RWPE2 (cell line): ENCODE measurements around the gene SAMD11.
"Not testable (repeated sequence)": the region's sequence is repeated elsewhere in the genome, so short reads cannot be mapped to it uniquely, and the experiment has no call there.

ENCODE experiments used
- ATAC-seq: fragments of 200-7000 bp; cut with Tn5 transposase; 3 replicates; pipeline ENCODE4 v1.9.1; 2021; ENCODE audit warnings: low read depth
- DNase-seq: peaks from one replicate; pipeline ENCODE4 v3.0.0-alpha.2; 2020; ENCODE audit warnings: low spot score
- H3K27ac ChIP-seq: fragments of 450-650 bp; 2 replicates; pipeline ENCODE4 v1.5.1; 2017; ENCODE audit warnings: mild to moderate bottlenecking; ENCODE audit not compliant: poor library complexity, severe bottlenecking
- H3K27me3 ChIP-seq: fragments of 250-450 bp; sonication (Bioruptor Pico); 2 replicates; pipeline ENCODE4 v1.5.1; 2021; ENCODE audit warnings: mild to moderate bottlenecking, moderate library complexity; ENCODE audit not compliant: insufficient read depth, poor library complexity, severe bottlenecking
- H3K36me3 ChIP-seq: fragments of 250-450 bp; sonication (Bioruptor Pico); 2 replicates; pipeline ENCODE4 v1.5.1; 2020; ENCODE audit warnings: low read depth, mild to moderate bottlenecking, moderate library complexity
- H3K4me1 ChIP-seq: fragments of 250-450 bp; sonication (Bioruptor Pico); 2 replicates; pipeline ENCODE4 v1.5.1; 2021; ENCODE audit warnings: mild to moderate bottlenecking, moderate library complexity; ENCODE audit not compliant: insufficient read depth, poor library complexity, severe bottlenecking
- H3K4me3 ChIP-seq: fragments of 250-450 bp; sonication (Bioruptor Pico); 2 replicates; pipeline ENCODE4 v1.5.1; 2021; ENCODE audit warnings: mild to moderate bottlenecking, moderate library complexity; ENCODE audit not compliant: severe bottlenecking
- H3K9me3 ChIP-seq: fragments of 250-450 bp; sonication (Bioruptor Pico); 2 replicates; pipeline ENCODE4 v1.5.1; 2021; ENCODE audit warnings: mild to moderate bottlenecking, moderate library complexity; ENCODE audit not compliant: severe bottlenecking
- TF ChIP-seq, protein P1 (sequence below): fragments of 450-650 bp; IDR thresholded peaks from one replicate; pipeline ENCODE4 v1.5.1; 2017; ENCODE audit warnings: mild to moderate bottlenecking, moderate library complexity; ENCODE audit not compliant: poor library complexity, severe bottlenecking

The SAMD11 gene

DNA sequence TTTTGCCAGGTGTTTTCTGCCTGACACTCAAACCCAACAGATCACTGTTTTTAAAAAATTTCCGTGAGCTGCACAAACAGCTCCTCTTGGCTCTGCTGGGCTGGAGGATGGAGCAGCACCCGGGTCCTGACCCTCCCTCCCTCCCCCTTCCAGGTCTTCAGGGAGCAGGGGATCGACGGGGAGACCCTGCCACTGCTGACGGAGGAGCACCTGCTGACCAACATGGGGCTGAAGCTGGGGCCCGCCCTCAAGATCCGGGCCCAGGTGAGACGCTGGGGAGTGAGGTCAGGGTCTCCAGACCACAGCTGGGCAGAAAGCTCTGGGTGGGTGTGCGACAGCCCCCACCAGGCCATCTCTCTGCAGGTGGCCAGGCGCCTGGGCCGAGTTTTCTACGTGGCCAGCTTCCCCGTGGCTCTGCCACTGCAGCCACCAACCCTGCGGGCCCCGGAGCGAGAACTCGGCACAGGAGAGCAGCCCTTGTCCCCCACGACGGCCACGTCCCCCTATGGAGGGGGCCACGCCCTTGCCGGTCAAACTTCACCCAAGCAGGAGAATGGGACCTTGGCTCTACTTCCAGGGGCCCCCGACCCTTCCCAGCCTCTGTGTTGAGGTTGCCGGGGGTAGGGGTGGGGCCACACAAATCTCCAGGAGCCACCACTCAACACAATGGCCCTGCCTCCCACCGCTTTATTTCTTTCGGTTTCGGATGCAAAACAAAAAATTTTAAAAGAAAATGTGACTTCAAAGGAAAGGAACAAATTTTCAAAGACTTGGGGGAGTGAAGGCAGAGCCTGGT lies 20.0 kb downstream of the SAMD11 start:
- H3K27me3 ChIP-seq: peaks cover 35% of the 10 kb centered on the region
- DNase-seq: no peak
- no peaks in the 10 kb centered on the region for H3K9me3 ChIP-seq
- H3K36me3 ChIP-seq: peaks cover 37% of the 10 kb centered on the region
- TF ChIP-seq, protein P1, sequence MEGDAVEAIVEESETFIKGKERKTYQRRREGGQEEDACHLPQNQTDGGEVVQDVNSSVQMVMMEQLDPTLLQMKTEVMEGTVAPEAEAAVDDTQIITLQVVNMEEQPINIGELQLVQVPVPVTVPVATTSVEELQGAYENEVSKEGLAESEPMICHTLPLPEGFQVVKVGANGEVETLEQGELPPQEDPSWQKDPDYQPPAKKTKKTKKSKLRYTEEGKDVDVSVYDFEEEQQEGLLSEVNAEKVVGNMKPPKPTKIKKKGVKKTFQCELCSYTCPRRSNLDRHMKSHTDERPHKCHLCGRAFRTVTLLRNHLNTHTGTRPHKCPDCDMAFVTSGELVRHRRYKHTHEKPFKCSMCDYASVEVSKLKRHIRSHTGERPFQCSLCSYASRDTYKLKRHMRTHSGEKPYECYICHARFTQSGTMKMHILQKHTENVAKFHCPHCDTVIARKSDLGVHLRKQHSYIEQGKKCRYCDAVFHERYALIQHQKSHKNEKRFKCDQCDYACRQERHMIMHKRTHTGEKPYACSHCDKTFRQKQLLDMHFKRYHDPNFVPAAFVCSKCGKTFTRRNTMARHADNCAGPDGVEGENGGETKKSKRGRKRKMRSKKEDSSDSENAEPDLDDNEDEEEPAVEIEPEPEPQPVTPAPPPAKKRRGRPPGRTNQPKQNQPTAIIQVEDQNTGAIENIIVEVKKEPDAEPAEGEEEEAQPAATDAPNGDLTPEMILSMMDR: no peak
- H3K4me1 ChIP-seq: no peaks in the 10 kb centered on the region
- ATAC-seq: no peak
- no peak overlapping the region for H3K4me3 ChIP-seq
- no peak overlapping the region for H3K27ac ChIP-seq

- Histone ChIP-seq H3K27me3 (peaks cover 29% of the 10 kb centered on the region), H3K27ac (no peak overlapping the region), H3K4me3 (no peak overlapping the region), H3K9me3 (no peaks in the 10 kb centered on the region), H3K4me1 (no peaks in the 10 kb centered on the region), H3K36me3 (peaks cover 46% of the 10 kb centered on the region)
- TF ChIP-seq, protein P1: no peak
- ATAC-seq: no peak
- no peak for DNase-seq
Observed at GRCh38 chr1:944341-945325, 20.9 kb downstream of the SAMD11 start.

GRCh38 chr1:945688-946556 lies 22.2 kb downstream of the SAMD11 start:
- no peaks in the 10 kb centered on the region for H3K9me3 ChIP-seq
- H3K27ac ChIP-seq: no peak overlapping the region
- H3K4me3 ChIP-seq: no peak overlapping the region
- H3K4me1 ChIP-seq: no peaks in the 10 kb centered on the region
- DNase-seq (no peak), ATAC-seq (no peak)
- H3K27me3 ChIP-seq: peaks cover 18% of the 10 kb centered on the region
- peaks cover 58% of the 10 kb centered on the region for H3K36me3 ChIP-seq
- TF ChIP-seq, protein P1: no peak

- not testable (repeated sequence) for H3K4me3 ChIP-seq, H3K27ac ChIP-seq, ATAC-seq
Observed at GRCh38 chr1:946811-947210, 23.1 kb downstream of the SAMD11 start.

DNA sequence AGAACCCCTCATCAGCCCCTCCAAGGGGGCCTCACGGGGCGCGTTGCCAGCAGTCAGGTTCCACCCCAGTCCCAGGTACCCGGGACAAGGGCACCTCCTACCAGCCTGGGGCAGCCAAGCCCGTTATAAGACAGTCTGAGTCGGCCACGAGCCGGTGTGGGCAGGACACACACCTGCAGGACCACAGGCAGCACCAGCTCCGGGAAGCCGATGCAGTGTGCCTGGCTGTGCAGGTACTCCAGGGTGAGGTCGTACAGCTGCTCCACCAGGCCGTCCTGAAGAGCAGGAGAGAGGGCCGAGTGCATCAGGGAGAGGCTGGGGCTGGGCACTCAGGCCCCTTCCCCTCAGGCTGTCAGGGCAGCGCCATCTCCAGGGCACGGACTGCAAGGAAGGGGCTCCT lies 24.2 kb downstream of the SAMD11 start:
- Histone ChIP-seq H3K27ac (no peak overlapping the region), H3K27me3 (peaks cover 1% of the 10 kb centered on the region), H3K9me3 (no peaks in the 10 kb centered on the region), H3K4me3 (no peak overlapping the region), H3K36me3 (peaks cover 78% of the 10 kb centered on the region), H3K4me1 (no peaks in the 10 kb centered on the region)
- TF ChIP-seq, protein P1: no peak
- ATAC-seq (no peak), DNase-seq (no peak)

More at GRCh38 chr1:946811-947210, 23.1 kb downstream of the SAMD11 start:
- H3K27me3 ChIP-seq, H3K9me3 ChIP-seq, DNase-seq, H3K4me1 ChIP-seq: not testable (repeated sequence)
- peaks cover 67% of the 10 kb centered on the region for H3K36me3 ChIP-seq
